Heart left ventricle (tissue), 16 donors: ENCODE data around the gene TMEM205. TPM values are rescaled to one million over a fixed set of nuclear protein-coding genes. Genes with fewer than 3 reads are reported as not detected.
"Not testable (repeated sequence)": the region's sequence is repeated elsewhere in the genome, so short reads cannot be mapped to it uniquely, and the experiment has no call there.

Experiments used
- ATAC-seq, 4 donors: fragments of 200-7000 bp; cut with Tn5 transposase; one replicate each; pipeline ENCODE4 v1.9.1; 2020 to 2022; ENCODE audit warnings: moderate library complexity in 4 of 4, mild to moderate bottlenecking in 3 of 4, moderate number of reproducible peaks in 1 of 4
- DNase-seq, 5 donors: peaks; one replicate each; pipeline ENCODE4 v3.0.0-alpha.2; 2020
- H3K27ac ChIP-seq, 12 donors: fragments of 200-600 bp; sonication (generic) in 4 of 12; one replicate each; pipeline versions ENCODE4 v1.5.0 to v1.8.0; 2016 to 2022; ENCODE audit warnings: mild to moderate bottlenecking in 2 of 12
- H3K27me3 ChIP-seq, 9 donors: fragments of 200-600 bp; sonication (generic) in 2 of 9; one replicate each; pipeline versions ENCODE4 v1.5.1 to v1.8.0; 2016 to 2022; ENCODE audit warnings: mild to moderate bottlenecking in 3 of 9
- H3K36me3 ChIP-seq, 9 donors: fragments of 200-600 bp; sonication (generic) in 2 of 9; one replicate each; pipeline versions ENCODE4 v1.5.0 to v1.8.0; 2018 to 2022; ENCODE audit warnings: mild to moderate bottlenecking in 2 of 9
- H3K4me1 ChIP-seq, 12 donors: fragments of 200-600 bp; sonication (generic) in 4 of 12; one replicate each; pipeline versions ENCODE4 v1.5.0 to v1.8.0; 2016 to 2022; ENCODE audit warnings: mild to moderate bottlenecking in 3 of 12
- H3K4me3 ChIP-seq, 12 donors: fragments of 200-600 bp; sonication (generic) in 4 of 12; one replicate each; pipeline versions ENCODE4 v1.5.0 to v1.8.0; 2017 to 2022; ENCODE audit warnings: mild to moderate bottlenecking in 9 of 12, moderate library complexity in 4 of 12
- H3K9me3 ChIP-seq, 12 donors: fragments of 200-600 bp; sonication (generic) in 4 of 12; one replicate each; pipeline versions ENCODE4 v1.5.0 to v1.8.0; 2016 to 2022; ENCODE audit warnings: mild to moderate bottlenecking in 1 of 12
- CTCF ChIP-seq, 12 donors: fragments of 200-600 bp; sonication (generic) in 4 of 12; IDR thresholded peaks; one replicate each; pipeline versions ENCODE4 v1.5.0 to v1.8.0; 2018 to 2022; ENCODE audit warnings: antibody characterized with exemption in 12 of 12, mild to moderate bottlenecking in 5 of 12
- POLR2A ChIP-seq, 2 donors: fragments of 450-650 bp; IDR thresholded peaks; one replicate each; pipeline ENCODE4 v1.6.1; 2017; ENCODE audit warnings: antibody characterized with exemption in 2 of 2, mild to moderate bottlenecking in 2 of 2, moderate library complexity in 2 of 2
- WGBS, 4 donors: extraction: QIAGEN DNeasy Blood & Tissue Kit in 2 of 4; methylation state at CpG; one replicate each; pipeline versions ENCODE4 v1.1.5 to v1.1.7; 2013 to 2018; 5-methylcytosine and 5-hydroxymethylcytosine counted together
- intact Hi-C, 10 donors: fragments of 100-400 bp; cut with DNase I; formaldehyde crosslinking; loops; one replicate each; pipeline versions ENCODE4 v1.11.1 to v1.14.2; 2022
- polyA plus RNA-seq, 2 donors: library from polyadenylated mRNA; stranded (reverse); fragments of 200-250 nt; gene quantifications; one replicate each; pipeline ENCODE4 v1.2.3, GENCODE V29; 2013
- total RNA-seq, 9 donors: library from RNA; depleted of rRNA in 2 of 9; stranded (reverse); fragments of >200 nt in 2 of 9; fragmentation: NEBNext Ultra II Directional in 3 of 9; extraction: Animal tissue kit (Norgen Biotek cat#: 25700) in 3 of 9; gene quantifications; one replicate each; pipeline versions ENCODE4 v1.1.0 to v1.2.4, GENCODE V29; 2016 to 2023
- donor health status: ischemic (EF 13 %, LVEDD 7.1; RV severe dilation, severe dysfunction).
- donor health status: healthy with polysubstance abuse.
- donor health status: DM: no; HTN: yes; CAD: no.
- donor health status: DM: no; HTN: no; CAD: no.
- donor health status: ischemic (EF 25% LVEDD 6.9; RV normal size, moderate dysfunction).
- donor health status: ischemic (EF 25% LVEDD 5.7; RV mildly dilated, moderate dysfunction).
- donor health status: healthy.
- donor health status: DM: yes; HTN: yes; CAD: no.
- donor health status: ischemic (EF 35%, LVEDD 5.7; RV mildly dilated, moderate dysfunction).
- donor health status: nonischemic (EF 11% LVEDD 7.7; RV severe dilation, severe dysfunction).
- donor health status: DM: yes; HTN: yes; CAD: no.
- donor health status: PGD.
- donor health status: ischemic (EF 29% LVEDD 5.4; RV normal size, mild dysfunction).
- donor health status: nonischemic (EF 23%, LVEDD 6.1; RV moderate dilation, normal function).

Gene TMEM205
- total and polyA plus RNA-seq, 11 donors = 68.3 to 372 (median 90.6) TPM

GRCh38 chr19:11338569-11339253 is 7.4 kb downstream of the TMEM205 start:
- Histone ChIP-seq H3K36me3 (peaks cover 0 to 52% (median 30%) of the 10 kb centered on the region in 9 donors), H3K27me3 (no peaks in the 10 kb centered on the region), H3K4me1 (peaks cover 0 to 31% (median 8%) of the 10 kb centered on the region in 12 donors), H3K4me3 (peak overlapping the region; percentile 56 to 88 (median 77)), H3K9me3 (peaks cover 0 to 4% (median 0%) of the 10 kb centered on the region in 12 donors), H3K27ac (peak overlapping the region; percentile 41 to 85 (median 78))
- no peak for TF ChIP-seq CTCF (IDR thresholded peaks at IDR 0.05)
- TF ChIP-seq POLR2A (IDR thresholded peaks at IDR 0.05) = no peak
- intact Hi-C loops = loop anchor here in 4 of 10 donors (1.0 to 5.0 kb wide), 3 partner anchors 36 to 44 kb away; partner anchors contain the start of gene TSPAN16 (in 2 of the 4)
- ATAC-seq = peak in 3 of 4 donors; percentile 2 to 11 (median 9)
- peak in 2 of 5 donors; percentile 2 to 30 for DNase-seq
- WGBS, 4 donors = 40 to 50% (median 44%) methylated on average over 18 to 21 of the region's 21 CpGs

- H3K9me3 ChIP-seq = peaks cover 0 to 4% (median 0%) of the 10 kb centered on the region in 12 donors
- H3K36me3 ChIP-seq = peaks cover 0 to 53% (median 36%) of the 10 kb centered on the region in 9 donors
- H3K27ac ChIP-seq = peak overlapping the region in 4 of 12 donors; percentile 76 to 85 (median 81)
- H3K4me3 ChIP-seq = peak overlapping the region in 5 of 12 donors; percentile 74 to 88 (median 79)
- H3K4me1 ChIP-seq = peaks cover 0 to 27% (median 8%) of the 10 kb centered on the region in 12 donors
- intact Hi-C loops = loop anchor here in 3 of 10 donors (5.0 kb wide), 2 partner anchors 36 to 41 kb away; partner anchors contain the start of gene TSPAN16 (in 2 of the 3)
- no peaks in the 10 kb centered on the region for H3K27me3 ChIP-seq
- no peak for ATAC-seq
- DNase-seq = peak in 1 of 5 donors; percentile 11
- 84 to 95% (median 92%) methylated on average over 7 of the region's 7 CpGs for WGBS, 4 donors
- TF ChIP-seq POLR2A (IDR thresholded peaks at IDR 0.05) (no peak), CTCF (IDR thresholded peaks at IDR 0.05) (no peak)
Observed at GRCh38 chr19:11338121-11338520, 7.9 kb downstream of the TMEM205 start.

- peaks cover 0 to 27% (median 8%) of the 10 kb centered on the region in 12 donors for H3K4me1 ChIP-seq
- intact Hi-C loops = loop anchor here in 3 of 10 donors (5.0 kb wide), 2 partner anchors 35 to 40 kb away; partner anchors contain the start of gene TSPAN16 (in 2 of the 3)
- ATAC-seq (no peak), DNase-seq (peak in 1 of 5 donors; percentile 22)
- no peak for TF ChIP-seq POLR2A (IDR thresholded peaks at IDR 0.05)
- no peak overlapping the region for H3K4me3 ChIP-seq
- WGBS, 4 donors = 80 to 90% (median 86%) methylated on average over 14 of the region's 14 CpGs
- H3K9me3 ChIP-seq = peaks cover 0 to 4% (median 0%) of the 10 kb centered on the region in 12 donors
- no peak overlapping the region for H3K27ac ChIP-seq
- H3K36me3 ChIP-seq = peaks cover 0 to 56% (median 46%) of the 10 kb centered on the region in 9 donors
- no peaks in the 10 kb centered on the region for H3K27me3 ChIP-seq
Observed at GRCh38 chr19:11337080-11337479, 9.0 kb downstream of the TMEM205 start.

GRCh38 chr19:11335449-11336146 is 10.5 kb downstream of the TMEM205 start:
- intact Hi-C loops = loop anchor here in 3 of 10 donors (5.0 kb wide), 2 partner anchors 33 to 38 kb away; partner anchors contain the start of gene TSPAN16 (in 2 of the 3)
- ATAC-seq (no peak), DNase-seq (peak in 1 of 5 donors; percentile 20)
- WGBS, 4 donors = 95 to 97% (median 96%) methylated on average over 9 to 17 of the region's 17 CpGs
- peaks cover 0 to 4% (median 0%) of the 10 kb centered on the region in 12 donors for H3K9me3 ChIP-seq
- peaks cover 0 to 65% (median 43%) of the 10 kb centered on the region in 9 donors for H3K36me3 ChIP-seq
- H3K27me3 ChIP-seq = no peaks in the 10 kb centered on the region
- peaks cover 0 to 27% (median 8%) of the 10 kb centered on the region in 12 donors for H3K4me1 ChIP-seq
- no peak overlapping the region for H3K27ac ChIP-seq
- TF ChIP-seq POLR2A (IDR thresholded peaks at IDR 0.05) (no peak), CTCF (IDR thresholded peaks at IDR 0.05) (no peak)
- no peak overlapping the region for H3K4me3 ChIP-seq

GRCh38 chr19:11333838-11334237 is 12.2 kb downstream of the TMEM205 start:
- 87 to 91% (median 88%) methylated on average over 9 of the region's 9 CpGs for whole genome bisulfite sequencing, 4 donors
- intact Hi-C loops, ATAC-seq, H3K27me3 ChIP-seq, H3K27ac ChIP-seq, H3K4me3 ChIP-seq, DNase-seq, H3K9me3 ChIP-seq: not testable (repeated sequence)
- Histone ChIP-seq H3K4me1 (peaks cover 0 to 18% (median 1%) of the 10 kb centered on the region in 12 donors), H3K36me3 (peaks cover 0 to 83% (median 52%) of the 10 kb centered on the region in 9 donors)
